Smooth muscle cell (in vitro differentiated cells): ENCODE results near the gene TOGARAM1. TPM values are rescaled to one million over a fixed set of nuclear protein-coding genes. Genes with fewer than 3 reads are reported as not detected.

Source experiments
- DNase-seq: peaks from one replicate; lab custom pipeline; 2025; ENCODE audit not compliant: unreplicated experiment; lab: John Stamatoyannopoulos, UW
- H2AFZ ChIP-seq: fragments of 200-600 bp; sonication (generic); 2 replicates; pipeline ENCODE4 v1.6.0; 2016; ENCODE audit warnings: antibody characterized with exemption, low read depth, mild to moderate bottlenecking
- H3F3A ChIP-seq: fragments of 200-600 bp; sonication (generic); 2 replicates; pipeline ENCODE4 v1.6.0; 2017; ENCODE audit warnings: antibody characterized with exemption, low read depth
- H3K27ac ChIP-seq: fragments of 200-600 bp; sonication (generic); 2 replicates; pipeline ENCODE4 v1.5.1; 2016; ENCODE audit warnings: low read depth, mild to moderate bottlenecking
- H3K27me3 ChIP-seq: fragments of 200-600 bp; sonication (generic); 2 replicates; pipeline ENCODE4 v1.6.1; 2016; ENCODE audit warnings: low read depth, mild to moderate bottlenecking
- H3K36me3 ChIP-seq: fragments of 200-600 bp; sonication (generic); 2 replicates; pipeline ENCODE4 v1.5.1; 2016; ENCODE audit warnings: low read depth
- H3K4me1 ChIP-seq: fragments of 200-600 bp; sonication (generic); 2 replicates; pipeline ENCODE4 v1.5.1; 2016; ENCODE audit warnings: low read depth
- H3K4me2 ChIP-seq: fragments of 200-600 bp; sonication (generic); 2 replicates; pipeline ENCODE4 v1.6.0; 2016; ENCODE audit warnings: mild to moderate bottlenecking
- H3K4me3 ChIP-seq: fragments of 200-600 bp; sonication (generic); 2 replicates; pipeline ENCODE4 v1.5.1; 2016; ENCODE audit warnings: mild to moderate bottlenecking
- H3K79me2 ChIP-seq: fragments of 200-600 bp; sonication (generic); 2 replicates; pipeline ENCODE4 v1.6.0; 2016; ENCODE audit warnings: low read depth, mild to moderate bottlenecking
- H3K9ac ChIP-seq: fragments of 200-600 bp; sonication (generic); 2 replicates; pipeline ENCODE4 v1.6.0; 2016; ENCODE audit warnings: low read depth
- H3K9me3 ChIP-seq: fragments of 200-600 bp; sonication (generic); replicated peaks from 2 replicates; pipeline ENCODE4 v1.5.1; 2016; ENCODE audit warnings: low read depth
- H4K20me1 ChIP-seq: fragments of 200-600 bp; sonication (generic); 2 replicates; pipeline ENCODE4 v1.6.0; 2016; ENCODE audit warnings: low read depth
- WGBS: methylation state at CpG from one replicate; pipeline ENCODE4 v1.1.7; 2016; ENCODE audit warnings: low lambda C conversion rate; 5-methylcytosine and 5-hydroxymethylcytosine counted together
- polyA plus RNA-seq: library from polyadenylated mRNA; unstranded; fragments of >200 nt; fragmentation: Nextera tagmentation; extraction: Ambion mirVana; gene quantifications from 2 replicates; pipeline ENCODE4 v1.2.1, GENCODE V29; 2016
- total RNA-seq: library from RNA; depleted of rRNA; stranded (reverse); fragments of >200 nt; gene quantifications from 2 replicates; pipeline ENCODE4 v1.2.3, GENCODE V29; 2014
- TF ChIP-seq, protein P1 (sequence below): fragments of 200-600 bp; sonication (generic); IDR thresholded peaks from 2 replicates; pipeline ENCODE4 v1.5.1; 2017; ENCODE audit warnings: borderline replicate concordance, mild to moderate bottlenecking, antibody characterized with exemption; ENCODE audit not compliant: insufficient read depth, poor library complexity, severe bottlenecking

Gene TOGARAM1
- total and polyA plus RNA-seq, 2 experiments from 2014 or later, result 9.8 to 22.8 TPM

DNA sequence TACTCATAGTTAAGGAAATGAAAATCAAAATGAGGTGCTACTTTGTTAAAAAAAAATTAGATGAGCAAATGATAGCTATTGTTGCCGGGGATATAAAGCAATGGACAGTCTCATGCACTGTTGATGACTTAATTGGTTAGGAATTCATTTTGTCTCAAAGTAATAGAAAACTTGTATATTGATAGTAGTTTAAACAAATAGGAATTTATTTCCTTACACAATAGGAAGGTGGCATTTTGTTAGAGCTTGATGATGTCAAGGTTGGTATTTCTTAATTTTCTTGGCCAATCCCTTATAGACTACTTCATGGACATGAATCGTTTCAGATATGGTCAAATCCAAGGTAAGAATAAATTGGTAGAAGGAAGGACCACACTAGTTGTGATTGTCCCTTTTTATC is 129.7 kb downstream of the TOGARAM1 start:
- Histone ChIP-seq H2AFZ (no peak overlapping the region), H3K79me2 (peaks cover 99% of the 10 kb centered on the region), H4K20me1 (peaks cover 99% of the 10 kb centered on the region), H3K4me3 (no peak overlapping the region), H3K36me3 (peaks cover 16% of the 10 kb centered on the region), H3K4me2 (no peak overlapping the region), H3K9me3 (no peaks in the 10 kb centered on the region), H3K27ac (no peak overlapping the region), H3K27me3 (no peaks in the 10 kb centered on the region), H3F3A (no peaks in the 10 kb centered on the region), H3K9ac (no peak overlapping the region), H3K4me1 (no peaks in the 10 kb centered on the region)
- 91% methylated on average over 2 of the region's 2 CpGs for WGBS
- TF ChIP-seq, protein P1, sequence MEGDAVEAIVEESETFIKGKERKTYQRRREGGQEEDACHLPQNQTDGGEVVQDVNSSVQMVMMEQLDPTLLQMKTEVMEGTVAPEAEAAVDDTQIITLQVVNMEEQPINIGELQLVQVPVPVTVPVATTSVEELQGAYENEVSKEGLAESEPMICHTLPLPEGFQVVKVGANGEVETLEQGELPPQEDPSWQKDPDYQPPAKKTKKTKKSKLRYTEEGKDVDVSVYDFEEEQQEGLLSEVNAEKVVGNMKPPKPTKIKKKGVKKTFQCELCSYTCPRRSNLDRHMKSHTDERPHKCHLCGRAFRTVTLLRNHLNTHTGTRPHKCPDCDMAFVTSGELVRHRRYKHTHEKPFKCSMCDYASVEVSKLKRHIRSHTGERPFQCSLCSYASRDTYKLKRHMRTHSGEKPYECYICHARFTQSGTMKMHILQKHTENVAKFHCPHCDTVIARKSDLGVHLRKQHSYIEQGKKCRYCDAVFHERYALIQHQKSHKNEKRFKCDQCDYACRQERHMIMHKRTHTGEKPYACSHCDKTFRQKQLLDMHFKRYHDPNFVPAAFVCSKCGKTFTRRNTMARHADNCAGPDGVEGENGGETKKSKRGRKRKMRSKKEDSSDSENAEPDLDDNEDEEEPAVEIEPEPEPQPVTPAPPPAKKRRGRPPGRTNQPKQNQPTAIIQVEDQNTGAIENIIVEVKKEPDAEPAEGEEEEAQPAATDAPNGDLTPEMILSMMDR, result no peak
- DNase-seq, result no peak

DNA sequence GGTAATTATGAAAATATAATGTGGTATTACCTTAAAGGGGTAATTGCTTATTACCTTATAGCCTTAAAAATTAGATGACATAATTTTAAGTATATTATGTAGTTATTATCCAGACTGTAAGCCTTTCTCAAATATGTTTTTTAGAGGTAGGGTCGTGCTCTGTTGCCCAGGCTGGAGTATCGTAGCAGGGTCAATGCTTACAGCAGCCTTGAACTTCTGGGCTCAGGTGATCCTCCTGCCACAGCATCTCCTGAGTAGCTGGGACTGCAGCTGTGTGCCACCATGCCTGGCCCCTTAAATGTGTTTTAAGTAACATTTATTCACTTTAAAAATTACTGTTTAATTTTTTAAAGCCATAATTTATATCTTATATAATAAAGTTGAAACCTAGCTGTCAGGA is 132.3 kb downstream of the TOGARAM1 start:
- WGBS, result 98% methylated on average over 2 of the region's 2 CpGs

DNA sequence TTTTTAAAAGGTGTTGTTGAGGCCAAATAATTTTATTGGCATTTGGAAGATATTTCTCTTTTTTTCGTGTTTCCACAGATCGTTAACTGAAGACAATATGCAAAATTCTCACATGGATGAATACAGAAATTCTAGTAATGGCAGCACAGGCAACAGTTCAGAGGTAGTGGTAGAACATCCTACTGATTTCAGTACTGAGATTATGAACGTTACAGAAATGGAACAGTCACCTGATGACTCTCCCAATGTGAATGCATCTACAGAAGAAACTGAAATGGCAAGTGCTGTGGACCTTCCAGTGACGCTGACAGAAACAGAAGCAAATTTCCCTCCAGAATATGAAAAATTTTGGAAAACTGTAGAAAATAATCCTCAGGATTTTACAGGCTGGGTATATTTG is 133.2 kb downstream of the TOGARAM1 start:
- Histone ChIP-seq H3K9me3 (no peaks in the 10 kb centered on the region), H3K4me3 (no peak overlapping the region), H3K27ac (no peak overlapping the region), H3K4me2 (no peak overlapping the region), H4K20me1 (peaks cover 72% of the 10 kb centered on the region), H3K79me2 (peaks cover 91% of the 10 kb centered on the region), H3K4me1 (no peaks in the 10 kb centered on the region), H2AFZ (no peak overlapping the region), H3K9ac (no peak overlapping the region), H3F3A (no peaks in the 10 kb centered on the region), H3K27me3 (no peaks in the 10 kb centered on the region), H3K36me3 (peaks cover 24% of the 10 kb centered on the region)
- DNase-seq, result no peak
- WGBS, result 97% methylated on average over 4 of the region's 4 CpGs
- TF ChIP-seq, protein P1, result no peak

More for the DNA sequence above, 132.3 kb downstream of the TOGARAM1 start:
- Histone ChIP-seq H3K27ac (no peak overlapping the region), H3K4me3 (no peak overlapping the region), H3K36me3 (peaks cover 21% of the 10 kb centered on the region), H3K9me3 (no peaks in the 10 kb centered on the region), H3K9ac (no peak overlapping the region), H4K20me1 (peaks cover 77% of the 10 kb centered on the region), H3K27me3 (no peaks in the 10 kb centered on the region), H3F3A (no peaks in the 10 kb centered on the region), H2AFZ (no peak overlapping the region), H3K79me2 (peaks cover 91% of the 10 kb centered on the region), H3K4me1 (no peaks in the 10 kb centered on the region), H3K4me2 (no peak overlapping the region)
- TF ChIP-seq, protein P1, result no peak
- no peak for DNase-seq

DNA sequence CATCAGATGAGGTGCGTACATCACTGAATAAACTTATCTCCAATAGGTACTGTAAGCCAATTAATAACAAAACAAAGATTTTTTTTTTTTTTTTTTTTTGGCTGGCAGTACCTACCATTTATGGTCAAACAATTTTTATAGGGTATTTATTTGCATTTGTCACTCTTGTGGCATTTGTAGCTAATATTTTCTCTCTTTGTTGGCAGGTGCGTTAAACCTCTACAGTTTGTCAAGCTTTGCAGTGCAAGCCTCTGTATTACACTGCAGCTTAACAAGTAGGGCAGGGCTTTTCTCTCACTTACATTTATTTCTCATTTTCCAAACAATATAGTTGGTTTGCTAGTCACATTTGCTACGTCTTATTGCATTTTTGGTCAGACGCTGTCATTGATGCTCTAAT is 134.2 kb downstream of the TOGARAM1 start:
- WGBS, result 97% methylated on average over 4 of the region's 4 CpGs

More for the DNA sequence above, 134.2 kb downstream of the TOGARAM1 start:
- Histone ChIP-seq H3K9ac (no peak overlapping the region), H3K9me3 (no peaks in the 10 kb centered on the region), H2AFZ (no peak overlapping the region), H3K79me2 (peaks cover 84% of the 10 kb centered on the region), H3K36me3 (peaks cover 24% of the 10 kb centered on the region), H3K27ac (no peak overlapping the region), H3K4me1 (no peaks in the 10 kb centered on the region), H3K27me3 (no peaks in the 10 kb centered on the region), H3K4me2 (no peak overlapping the region), H3K4me3 (no peak overlapping the region), H3F3A (no peaks in the 10 kb centered on the region), H4K20me1 (peaks cover 70% of the 10 kb centered on the region)
- TF ChIP-seq, protein P1, result no peak
- no peak for DNase-seq
